C4-2B (cell line): ENCODE measurements around the gene DSG1.

Experiments used
- H3K27ac ChIP-seq: fragments of 450-650 bp; 2 replicates; pipeline ENCODE4 v1.5.1; 2017
- ZFX ChIP-seq: fragments of 450-650 bp; IDR thresholded peaks from 2 replicates; pipeline ENCODE4 v1.6.1; 2017
- TF ChIP-seq, protein P1 (sequence below): fragments of 450-650 bp; conservative IDR thresholded peaks from 2 replicates; pipeline ENCODE4 v1.5.1; 2017; ENCODE audit warnings: mild to moderate bottlenecking

DSG1 gene

DNA sequence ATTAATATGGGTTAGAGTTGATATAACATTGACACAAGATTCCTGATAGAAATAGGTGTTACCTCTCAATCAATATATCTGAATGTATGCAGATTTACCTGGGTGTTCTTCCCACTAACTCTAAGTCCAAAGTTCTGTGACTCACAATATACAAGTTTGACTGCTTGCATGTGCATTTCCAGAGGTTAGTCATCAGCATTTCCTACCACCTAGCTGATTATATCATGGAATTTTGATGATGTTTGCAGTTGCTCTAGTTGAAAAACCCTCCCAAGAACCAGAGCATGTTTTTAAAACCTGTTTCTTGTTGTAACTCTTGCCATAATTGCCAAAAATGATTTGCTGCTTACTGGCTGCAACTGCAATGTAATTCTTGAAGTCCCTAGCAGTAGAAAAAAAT lies 15.0 kb upstream of the DSG1 start:
- TF ChIP-seq ZFX = no peak
- TF ChIP-seq, protein P1, sequence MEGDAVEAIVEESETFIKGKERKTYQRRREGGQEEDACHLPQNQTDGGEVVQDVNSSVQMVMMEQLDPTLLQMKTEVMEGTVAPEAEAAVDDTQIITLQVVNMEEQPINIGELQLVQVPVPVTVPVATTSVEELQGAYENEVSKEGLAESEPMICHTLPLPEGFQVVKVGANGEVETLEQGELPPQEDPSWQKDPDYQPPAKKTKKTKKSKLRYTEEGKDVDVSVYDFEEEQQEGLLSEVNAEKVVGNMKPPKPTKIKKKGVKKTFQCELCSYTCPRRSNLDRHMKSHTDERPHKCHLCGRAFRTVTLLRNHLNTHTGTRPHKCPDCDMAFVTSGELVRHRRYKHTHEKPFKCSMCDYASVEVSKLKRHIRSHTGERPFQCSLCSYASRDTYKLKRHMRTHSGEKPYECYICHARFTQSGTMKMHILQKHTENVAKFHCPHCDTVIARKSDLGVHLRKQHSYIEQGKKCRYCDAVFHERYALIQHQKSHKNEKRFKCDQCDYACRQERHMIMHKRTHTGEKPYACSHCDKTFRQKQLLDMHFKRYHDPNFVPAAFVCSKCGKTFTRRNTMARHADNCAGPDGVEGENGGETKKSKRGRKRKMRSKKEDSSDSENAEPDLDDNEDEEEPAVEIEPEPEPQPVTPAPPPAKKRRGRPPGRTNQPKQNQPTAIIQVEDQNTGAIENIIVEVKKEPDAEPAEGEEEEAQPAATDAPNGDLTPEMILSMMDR = no peak
- H3K27ac ChIP-seq = no peak overlapping the region

DNA sequence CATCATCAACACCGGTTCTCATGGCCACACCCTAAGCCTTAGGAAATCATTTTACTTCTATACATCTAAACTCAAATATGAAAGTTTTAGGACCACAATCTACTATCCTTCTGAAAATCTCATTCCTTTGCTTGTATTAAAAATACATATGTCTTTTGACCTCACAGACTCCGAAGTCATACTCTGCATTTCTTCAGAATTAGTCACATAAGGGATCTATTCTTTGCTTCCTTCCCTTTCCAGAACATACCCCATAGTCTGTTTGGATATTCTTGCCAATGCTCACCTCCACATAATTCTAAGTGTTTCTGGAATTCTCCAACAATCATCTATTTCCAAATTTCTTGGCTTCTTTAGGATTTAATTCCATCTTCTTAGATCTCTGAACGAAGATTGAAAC lies 14.2 kb upstream of the DSG1 start:
- H3K27ac ChIP-seq = no peak overlapping the region
- TF ChIP-seq ZFX = no peak
- TF ChIP-seq, protein P1 = no peak

DNA sequence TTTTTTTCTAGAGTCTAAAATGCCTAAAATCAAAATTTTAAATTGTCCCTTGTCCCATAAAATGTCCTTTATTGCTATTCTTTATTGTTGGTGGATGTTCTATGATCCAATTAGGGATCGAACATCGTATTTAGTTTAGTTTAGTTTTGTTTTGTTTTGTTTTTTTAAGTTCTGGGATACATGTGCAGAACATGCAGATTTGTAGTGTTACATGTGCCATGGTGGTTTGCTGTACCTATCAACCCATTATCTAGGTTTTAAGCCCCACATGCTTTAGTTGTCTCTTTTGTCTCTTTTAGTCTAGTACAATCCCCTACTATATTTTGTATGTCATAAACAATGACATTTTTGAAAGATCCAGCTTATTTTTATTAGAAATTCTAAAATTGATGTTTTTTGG lies 8.8 kb upstream of the DSG1 start:
- H3K27ac ChIP-seq = no peak overlapping the region
- TF ChIP-seq ZFX = no peak
- TF ChIP-seq, protein P1 = no peak

DNA sequence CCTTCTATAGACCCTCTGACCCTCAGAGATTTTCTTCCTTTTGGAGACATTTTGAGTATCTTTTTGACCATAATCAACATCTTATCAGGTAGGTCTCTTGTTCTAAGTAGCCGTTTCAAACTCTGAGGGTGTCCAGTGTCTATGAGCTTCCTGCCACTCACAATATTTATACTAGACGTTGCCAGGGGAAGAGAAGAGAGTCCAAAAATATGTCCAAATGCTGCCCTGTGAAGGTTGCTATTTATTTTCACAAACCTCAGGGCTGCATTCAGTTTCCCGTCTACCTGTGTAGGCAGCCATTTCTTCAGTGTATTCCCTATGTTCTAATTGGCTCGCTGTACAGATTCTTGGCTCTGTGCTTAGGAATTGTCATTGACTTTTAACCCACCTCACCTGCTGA lies 986 bp upstream of the DSG1 start:
- H3K27ac ChIP-seq = no peak overlapping the region
- TF ChIP-seq, protein P1 = no peak
- TF ChIP-seq ZFX = no peak

DNA sequence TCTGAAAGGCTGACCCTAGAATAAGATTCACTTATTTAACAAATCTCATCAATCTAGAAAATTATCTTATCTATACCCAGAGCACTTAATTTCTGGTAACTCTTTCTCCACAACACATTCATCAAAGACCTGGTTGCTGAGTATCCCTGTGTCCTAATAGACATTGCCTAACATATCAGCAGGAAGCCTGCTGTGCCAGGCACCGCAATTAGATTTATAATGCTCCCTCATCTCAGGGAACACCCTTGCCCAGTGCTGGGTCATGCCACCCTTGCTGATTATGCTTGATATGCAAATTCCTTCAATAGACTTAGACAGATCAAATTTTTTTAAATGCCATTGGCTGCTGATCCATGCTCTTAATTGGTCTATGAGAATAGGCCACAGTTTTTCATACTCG lies 3.8 kb downstream of the DSG1 start:
- H3K27ac ChIP-seq = no peak overlapping the region

DNA sequence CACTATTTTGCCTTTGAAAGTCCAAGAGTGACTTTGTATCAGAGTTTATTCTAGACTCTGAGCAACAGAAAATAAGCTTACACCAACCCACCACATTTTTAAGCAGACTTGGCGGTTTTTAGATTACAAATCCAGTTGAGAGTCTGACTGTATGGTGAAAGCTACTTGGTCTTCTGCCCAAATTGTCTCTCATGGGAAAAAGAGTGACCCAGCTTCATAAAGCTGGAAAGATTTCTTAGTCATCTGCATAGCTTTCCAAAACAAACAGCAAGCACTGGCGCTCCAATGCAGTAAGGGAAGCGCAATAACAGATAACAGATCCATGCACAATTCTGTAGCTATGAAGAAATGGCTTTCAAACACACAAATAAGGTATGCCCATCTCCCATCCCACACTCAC lies 7.1 kb downstream of the DSG1 start:
- H3K27ac ChIP-seq = no peak overlapping the region
- TF ChIP-seq, protein P1 = no peak
- TF ChIP-seq ZFX = no peak

More for the DNA sequence above, 3.8 kb downstream of the DSG1 start:
- no peak for TF ChIP-seq ZFX
- TF ChIP-seq, protein P1 = no peak

DNA sequence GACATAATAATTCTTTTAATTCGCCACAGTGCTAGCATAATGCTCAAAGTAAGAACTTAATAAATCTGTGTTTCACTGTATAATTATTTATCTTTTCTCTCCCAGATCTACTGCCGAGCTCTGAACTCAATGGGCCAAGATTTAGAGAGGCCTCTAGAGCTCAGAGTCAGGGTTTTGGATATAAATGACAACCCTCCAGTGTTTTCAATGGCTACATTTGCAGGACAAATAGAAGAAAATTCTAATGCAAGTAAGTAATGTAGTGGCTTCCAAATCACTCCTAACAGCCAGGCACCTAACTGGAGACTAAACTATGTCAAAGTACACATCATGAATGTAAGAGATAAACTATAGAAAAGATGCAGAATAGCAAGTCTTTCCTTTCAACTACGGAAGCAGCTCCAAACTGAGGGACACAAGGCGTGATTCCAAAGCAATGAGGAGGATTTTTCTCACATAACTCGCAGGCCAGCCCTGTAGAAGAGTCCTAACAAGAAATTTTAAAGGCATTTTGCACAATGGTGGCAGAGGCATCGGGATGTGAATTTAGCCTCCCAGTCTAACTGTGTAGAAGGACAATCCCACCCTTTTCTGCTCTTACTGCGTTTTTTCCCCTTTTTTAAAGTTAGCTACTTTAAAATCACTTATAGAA lies 12.0 kb downstream of the DSG1 start:
- TF ChIP-seq ZFX = no peak
- TF ChIP-seq, protein P1 = no peak
- no peak overlapping the region for H3K27ac ChIP-seq
